ENCODE data around the gene CMTM5.

CMTM5 gene, protein sequence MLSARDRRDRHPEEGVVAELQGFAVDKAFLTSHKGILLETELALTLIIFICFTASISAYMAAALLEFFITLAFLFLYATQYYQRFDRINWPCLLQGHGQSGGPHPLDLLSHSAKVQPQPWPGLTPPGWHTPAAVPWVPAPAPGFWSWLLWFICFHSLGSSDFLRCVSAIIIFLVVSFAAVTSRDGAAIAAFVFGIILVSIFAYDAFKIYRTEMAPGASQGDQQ

GRCh38 chr14:23376482-23377197, at the start of gene CMTM5:
CMTM5 (plus strand) TSS chr14:23377046; CDS start chr14:23377252, 206 bp downstream.
- H3K4me3 ChIP-seq, result no peak within 1 kb of the TSS
- H3K27ac ChIP-seq, result no peak within 1 kb of the TSS

DNA sequence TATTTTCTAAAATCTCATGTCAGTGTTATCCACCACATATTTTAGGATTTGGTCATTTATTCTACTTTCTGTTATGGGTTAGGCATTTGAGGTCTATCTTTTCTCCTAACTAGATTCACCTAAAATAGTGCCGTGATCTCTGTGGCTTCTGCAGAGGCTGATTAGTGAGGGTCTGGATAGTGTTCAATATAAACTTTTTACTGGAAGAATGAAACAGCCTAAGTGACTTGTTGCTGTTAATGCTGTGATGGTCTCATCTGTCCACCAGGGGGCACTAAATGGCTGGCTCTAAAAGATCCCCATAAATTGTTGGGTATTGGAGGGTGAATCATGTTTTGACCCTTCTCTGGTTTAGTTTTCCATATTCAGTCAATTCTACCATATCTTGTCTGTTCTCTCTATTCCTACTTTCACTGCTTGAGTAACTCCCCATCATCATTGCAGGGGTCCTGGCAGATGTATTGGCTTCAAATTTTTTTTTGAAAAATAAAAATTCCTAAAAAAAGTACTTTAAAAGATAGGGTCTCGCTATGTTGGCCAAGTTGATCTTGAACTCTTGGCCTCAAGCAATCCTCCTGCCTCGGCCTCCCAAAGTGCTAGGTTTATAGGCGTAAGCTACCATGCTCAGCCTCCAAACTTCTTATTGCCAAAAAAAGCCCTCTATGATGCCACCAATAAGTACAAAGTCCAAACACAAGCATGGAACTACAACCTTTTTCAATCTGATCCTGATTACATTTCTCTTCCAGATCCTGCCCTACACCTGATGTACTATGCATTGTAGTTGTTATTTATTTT, 48.7 kb upstream of the CMTM5 start:
- H3K27ac ChIP-seq, result no peak overlapping the region
- no peak overlapping the region for H3K4me3 ChIP-seq

DNA sequence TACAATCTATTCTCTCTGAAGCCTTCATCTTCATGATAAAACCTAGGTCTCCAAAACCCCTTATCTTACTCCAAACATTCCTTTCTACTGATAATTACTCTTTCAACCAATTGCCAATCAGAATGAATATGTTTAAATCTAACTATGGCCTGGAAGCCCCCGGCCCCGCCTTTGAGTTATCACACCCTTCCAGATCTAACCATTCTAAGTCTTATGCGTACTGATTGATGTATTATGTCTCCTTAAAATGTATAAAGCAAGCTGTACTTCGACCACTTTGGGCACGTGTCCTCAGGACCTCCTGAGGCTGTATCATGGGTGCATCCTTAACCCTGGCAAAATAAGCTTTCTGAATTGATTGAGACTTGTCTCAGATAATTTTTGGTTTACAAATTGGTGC, 41.2 kb upstream of the CMTM5 start:
- H3K4me3 ChIP-seq, result no peak overlapping the region
- no peak overlapping the region for H3K27ac ChIP-seq

- no peak overlapping the region for H3K4me3 ChIP-seq
- H3K27ac ChIP-seq, result no peak overlapping the region
These were observed 37.2 kb upstream of the CMTM5 start for GRCh38 chr14:23339506-23340268.

- Histone ChIP-seq H3K27ac (no peak overlapping the region), H3K4me3 (no peak overlapping the region)
These were observed 32.4 kb upstream of the CMTM5 start for GRCh38 chr14:23344481-23344880.

DNA sequence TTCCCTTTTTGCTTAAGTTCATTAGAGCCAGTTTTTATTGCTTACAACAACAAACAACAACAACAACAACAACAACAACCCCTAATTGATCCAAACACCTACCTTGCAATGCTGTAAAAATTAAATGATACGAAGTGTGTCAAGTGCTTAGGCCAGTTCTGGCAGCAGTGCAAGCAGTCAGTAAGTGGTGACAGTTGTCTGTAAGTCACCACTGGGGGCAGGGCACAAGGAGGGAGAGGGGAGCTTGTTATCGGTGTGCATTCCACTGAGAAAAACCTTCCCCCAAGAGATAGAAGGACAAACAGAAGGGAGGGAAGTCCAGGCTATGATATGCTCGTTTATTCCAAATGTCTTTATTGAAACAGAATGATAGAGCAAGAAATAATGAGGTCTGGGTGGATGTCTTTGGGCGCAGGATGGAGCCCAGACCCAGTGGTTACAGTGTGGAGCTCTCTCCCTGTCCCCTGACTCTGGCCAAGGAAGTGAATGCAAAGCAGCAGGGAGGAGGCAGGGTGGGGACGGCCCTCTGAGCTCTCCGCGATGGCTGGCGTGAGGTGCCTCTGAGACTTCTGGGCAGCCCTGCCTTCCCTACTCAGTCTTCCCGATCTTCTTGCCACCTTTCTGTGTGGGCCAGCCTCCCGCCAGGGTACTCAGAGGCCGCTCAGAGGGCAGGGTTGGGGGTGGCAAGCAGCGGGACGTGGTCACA, 30.7 kb upstream of the CMTM5 start:
- no peak overlapping the region for H3K27ac ChIP-seq
- H3K4me3 ChIP-seq, result no peak overlapping the region

DNA sequence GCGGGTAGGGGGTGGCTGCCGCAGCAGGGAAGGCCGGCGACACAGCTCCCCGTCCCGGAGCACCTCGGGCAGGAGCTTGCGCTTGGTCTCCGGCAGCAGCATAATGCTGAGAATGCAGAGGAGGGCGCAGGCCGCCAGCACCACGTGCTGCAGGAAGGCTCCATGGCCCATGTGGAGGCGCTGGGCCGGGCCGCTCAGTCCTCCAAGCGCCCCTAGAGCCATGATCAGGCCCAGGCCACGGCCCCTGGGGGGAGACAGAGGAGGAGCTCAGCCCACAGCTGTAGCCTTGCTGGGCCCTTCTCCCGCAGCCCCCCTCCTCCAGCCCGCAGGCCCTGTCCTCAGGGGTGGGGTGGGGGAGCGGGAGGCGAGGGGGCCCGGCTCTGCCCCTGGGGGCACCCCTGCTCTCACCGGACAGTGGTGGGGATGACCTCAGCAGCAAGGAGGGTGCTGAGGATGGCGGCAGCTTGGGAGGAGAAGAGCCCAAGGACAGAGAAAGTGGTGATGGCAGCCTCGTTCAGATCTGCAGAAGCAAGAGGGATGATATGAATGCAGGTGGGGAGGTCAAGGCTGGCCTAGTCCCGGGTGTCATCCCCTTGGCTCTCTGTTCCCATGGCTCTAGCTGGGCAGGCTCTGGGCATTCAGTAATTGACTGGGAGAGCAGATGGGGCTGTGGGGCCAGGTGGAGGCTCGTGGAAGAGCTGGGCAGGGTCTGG, 30.0 kb upstream of the CMTM5 start:
- Histone ChIP-seq H3K4me3 (no peak overlapping the region), H3K27ac (no peak overlapping the region)

- Histone ChIP-seq H3K4me3 (no peak overlapping the region), H3K27ac (no peak overlapping the region)
These were observed 29.2 kb upstream of the CMTM5 start for GRCh38 chr14:23347406-23348296.

GRCh38 chr14:23348297-23348655, 28.6 kb upstream of the CMTM5 start:
- H3K27ac ChIP-seq, result no peak overlapping the region
- no peak overlapping the region for H3K4me3 ChIP-seq

DNA sequence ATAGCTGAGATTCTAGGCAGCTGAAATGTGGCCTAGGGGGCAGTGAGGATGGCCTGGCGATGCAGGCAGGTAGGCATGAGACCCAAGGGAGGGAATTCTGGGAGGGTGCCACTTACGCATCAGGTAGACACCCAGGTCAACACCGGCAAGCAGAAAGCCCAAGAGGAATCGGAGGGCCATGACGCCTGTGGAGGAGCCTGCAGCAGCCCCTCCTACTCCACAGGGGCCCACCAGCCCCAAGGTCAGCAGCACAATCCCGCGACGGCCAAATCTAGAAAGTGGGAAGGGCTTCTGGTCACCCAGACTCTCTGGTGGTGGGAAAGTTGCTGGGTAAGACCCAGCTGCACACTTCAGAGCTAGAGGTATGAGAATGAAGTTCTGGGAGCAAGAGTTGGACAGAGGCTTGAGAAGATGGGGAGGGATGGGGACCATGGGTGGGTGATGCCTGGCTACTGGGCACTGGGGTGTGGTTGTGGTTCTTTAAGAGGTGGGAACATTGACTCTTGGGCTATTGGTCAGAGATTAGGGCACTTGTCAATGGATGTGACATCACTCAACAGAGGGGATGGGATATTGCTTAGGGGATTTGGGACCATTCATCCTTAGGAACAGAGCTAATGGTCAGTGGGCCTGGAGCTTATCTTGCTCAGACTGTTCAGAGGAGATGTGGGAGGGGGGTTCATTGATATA, 27.5 kb upstream of the CMTM5 start:
- no peak overlapping the region for H3K4me3 ChIP-seq

GRCh38 chr14:23351681-23352505, 25.0 kb upstream of the CMTM5 start:
- peak overlapping the region; percentile 21 to 54 (median 45) for H3K4me3 ChIP-seq

More for the DNA sequence above, 27.5 kb upstream of the CMTM5 start:
- H3K27ac ChIP-seq, result no peak overlapping the region

GRCh38 chr14:23352506-23353432, 24.1 kb upstream of the CMTM5 start, which contains the start of gene SLC22A17:
SLC22A17 (minus strand) TSS chr14:23352887.
- H3K4me3 ChIP-seq, result peak within 1 kb of the TSS; percentile 21 to 54 (median 45)
- H3K27ac ChIP-seq, result peak within 1 kb of the TSS in 6 of 21 experiments; percentile 17 to 60 (median 38)

More at GRCh38 chr14:23351681-23352505, 25.0 kb upstream of the CMTM5 start:
- H3K27ac ChIP-seq, result peak overlapping the region in 5 of 21 experiments; percentile 17 to 46 (median 30)

DNA sequence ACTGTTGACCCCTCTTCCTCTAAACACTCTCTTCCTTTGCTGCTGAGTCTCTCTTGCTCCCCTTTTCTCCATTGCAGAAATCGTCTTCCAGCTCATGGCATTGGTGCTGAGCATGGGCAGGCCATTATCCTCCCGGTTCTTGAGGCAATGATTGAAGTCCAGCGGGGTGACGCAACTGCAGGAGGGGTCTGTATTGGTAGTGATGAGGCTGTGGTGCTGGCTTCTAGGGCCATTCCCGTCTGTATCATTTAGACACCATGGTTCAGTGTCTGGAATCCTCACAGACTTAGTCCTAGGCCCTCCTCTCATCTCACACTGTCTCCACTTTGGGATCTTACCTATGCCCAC, 23.4 kb upstream of the CMTM5 start:
- peak overlapping the region in 1 of 7 experiments; percentile 46 for H3K4me3 ChIP-seq
- no peak overlapping the region for H3K27ac ChIP-seq

DNA sequence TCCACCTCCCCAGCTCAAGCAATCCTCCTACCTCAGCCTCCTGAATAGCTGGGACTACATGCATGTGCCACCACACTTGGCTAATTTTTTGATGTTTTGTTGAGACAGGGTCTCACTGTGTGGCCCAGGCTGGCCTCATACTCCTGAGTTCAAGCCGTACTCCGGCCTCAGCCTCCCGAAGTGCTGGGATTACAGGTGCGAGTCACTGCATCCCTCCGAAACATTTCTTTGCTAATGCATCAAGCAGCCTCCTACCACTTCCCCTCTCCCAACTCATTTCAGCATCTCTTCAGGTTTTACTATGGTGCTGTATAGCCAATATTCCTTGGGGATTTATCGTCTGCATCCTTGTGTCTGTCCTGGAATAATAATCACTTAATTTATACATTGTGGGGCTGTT, 21.9 kb upstream of the CMTM5 start:
- H3K4me3 ChIP-seq, result no peak overlapping the region
- H3K27ac ChIP-seq, result no peak overlapping the region

DNA sequence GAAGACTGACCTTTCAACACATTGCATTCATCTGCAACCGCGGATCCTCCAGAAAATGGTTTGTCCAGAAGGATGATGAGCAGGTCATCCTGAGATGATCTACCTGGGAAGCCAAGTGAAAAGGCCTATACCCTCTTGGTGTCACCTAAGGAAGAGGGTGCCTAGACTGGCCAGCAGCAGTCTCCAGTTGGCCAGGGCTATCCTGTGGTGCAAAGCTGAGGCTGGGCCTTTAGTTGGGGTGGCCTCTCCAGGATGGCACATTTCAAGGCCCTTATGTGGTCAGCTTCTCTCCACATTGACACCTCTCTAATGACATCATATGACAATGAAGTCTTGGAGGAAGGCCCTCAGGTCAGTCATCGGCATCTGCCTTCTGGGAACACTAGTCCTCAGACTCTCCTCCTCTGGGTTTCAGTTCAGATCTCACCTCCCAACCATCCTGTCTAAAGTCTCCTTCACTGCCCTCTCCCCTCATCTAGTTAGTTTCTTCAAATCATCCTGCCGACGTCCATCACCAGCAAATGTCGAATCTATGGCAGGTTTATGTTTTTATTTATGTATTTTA, 20.9 kb upstream of the CMTM5 start:
- Histone ChIP-seq H3K27ac (no peak overlapping the region), H3K4me3 (no peak overlapping the region)
